ENCODE results near the gene PNMA5. TPM values are rescaled to one million over a fixed set of nuclear protein-coding genes. Genes with fewer than 3 reads are reported as not detected.
"Not testable (repeated sequence)": the region's sequence is repeated elsewhere in the genome, so short reads cannot be mapped to it uniquely, and the experiment has no call there.

PNMA5 gene
- polyA plus RNA-seq, 1 donor (not counting 4 experiments of a cell fraction or from before 2014, with no cell fraction given): not detected

GRCh38 chrX:153029162-153029561 is 35.2 kb upstream of the PNMA5 start:
- no peak overlapping the region for H3K4me2 ChIP-seq (ENCODE audit: control insufficient read depth, extremely low read depth, insufficient read depth, low read depth, low read length)
- H3K79me2 ChIP-seq (ENCODE audit: control insufficient read depth, insufficient read depth, low read length): no peaks in the 10 kb centered on the region
- H3K4me1 ChIP-seq (ENCODE audit: control insufficient read depth, extremely low read depth, insufficient read depth, low read length): no peaks in the 10 kb centered on the region
- H4K20me1 ChIP-seq (ENCODE audit: control insufficient read depth, extremely low read depth, insufficient read depth, low read length): no peaks in the 10 kb centered on the region
- no peak overlapping the region for H3K27ac ChIP-seq (ENCODE audit: control insufficient read depth, insufficient read depth, low read length)
- FAIRE-seq (no peak), DNase-seq (ENCODE audit: low read depth, low spot score) (no peak)
- TF ChIP-seq CTCF (optimal IDR thresholded peaks at IDR 0.05 in 1 of 3, IDR thresholded peaks at IDR 0.05 in 1 of 3, conservative IDR thresholded peaks at IDR 0.05 in 1 of 3; ENCODE audit: extremely low read depth in 1 of 3, insufficient read depth in 2 of 3, low read length in 3 of 3): no peak
- TF ChIP-seq EZH2 (IDR thresholded peaks at IDR 0.05; ENCODE audit: low read length): no peak
- H3K9me3 ChIP-seq (ENCODE audit: control insufficient read depth, low read depth, low read length): no peaks in the 10 kb centered on the region
- no peaks in the 10 kb centered on the region for H3K27me3 ChIP-seq (ENCODE audit: control insufficient read depth, extremely low read depth, insufficient read depth, low read length)
- H3K9ac ChIP-seq (ENCODE audit: control insufficient read depth, extremely low read depth, insufficient read depth, low read length): no peak overlapping the region
- dilution Hi-C loops (cut with MboI; ENCODE audit: extremely low pct_ligation_motif_present, low sequenced_read_pairs): no loop called here
- no peaks in the 10 kb centered on the region for H3K9me1 ChIP-seq (ENCODE audit: control insufficient read depth, extremely low read depth, insufficient read depth, low read length)
- no peaks in the 10 kb centered on the region for H3K36me3 ChIP-seq (ENCODE audit: control insufficient read depth in 2 of 2, extremely low read depth in 1 of 2, insufficient read depth in 2 of 2, low read length in 2 of 2)
- H3K4me3 ChIP-seq (ENCODE audit: control insufficient read depth in 2 of 3, extremely low read depth in 1 of 3, insufficient read depth in 2 of 3, low read depth in 1 of 3, low read length in 3 of 3): no peak overlapping the region
- H2AFZ ChIP-seq (ENCODE audit: control insufficient read depth, low read length): no peak overlapping the region

- H3K4me3 ChIP-seq (ENCODE audit: control insufficient read depth in 2 of 3, extremely low read depth in 1 of 3, insufficient read depth in 2 of 3, low read depth in 1 of 3, low read length in 3 of 3); FAIRE-seq; H3K27me3 ChIP-seq (ENCODE audit: control insufficient read depth, extremely low read depth, insufficient read depth, low read length); H4K20me1 ChIP-seq (ENCODE audit: control insufficient read depth, extremely low read depth, insufficient read depth, low read length); H2AFZ ChIP-seq (ENCODE audit: control insufficient read depth, low read length); H3K9me1 ChIP-seq (ENCODE audit: control insufficient read depth, extremely low read depth, insufficient read depth, low read length); H3K9ac ChIP-seq (ENCODE audit: control insufficient read depth, extremely low read depth, insufficient read depth, low read length); H3K4me1 ChIP-seq (ENCODE audit: control insufficient read depth, extremely low read depth, insufficient read depth, low read length); H3K36me3 ChIP-seq (ENCODE audit: control insufficient read depth in 2 of 2, extremely low read depth in 1 of 2, insufficient read depth in 2 of 2, low read length in 2 of 2); H3K9me3 ChIP-seq (ENCODE audit: control insufficient read depth, low read depth, low read length); dilution Hi-C loops (cut with MboI; ENCODE audit: extremely low pct_ligation_motif_present, low sequenced_read_pairs); H3K4me2 ChIP-seq (ENCODE audit: control insufficient read depth, extremely low read depth, insufficient read depth, low read depth, low read length); DNase-seq (ENCODE audit: low read depth, low spot score); H3K27ac ChIP-seq (ENCODE audit: control insufficient read depth, insufficient read depth, low read length); H3K79me2 ChIP-seq (ENCODE audit: control insufficient read depth, insufficient read depth, low read length): not testable (repeated sequence)
Observed at GRCh38 chrX:153028487-153028886, 34.6 kb upstream of the PNMA5 start.

GRCh38 chrX:153026501-153026900 is 32.6 kb upstream of the PNMA5 start:
- dilution Hi-C loops (cut with MboI; ENCODE audit: extremely low pct_ligation_motif_present, low sequenced_read_pairs); FAIRE-seq; H3K4me2 ChIP-seq (ENCODE audit: control insufficient read depth, extremely low read depth, insufficient read depth, low read depth, low read length): not testable (repeated sequence)

More at GRCh38 chrX:153026501-153026900, 32.6 kb upstream of the PNMA5 start:
- H3K9me3 ChIP-seq (ENCODE audit: control insufficient read depth, low read depth, low read length); H3K79me2 ChIP-seq (ENCODE audit: control insufficient read depth, insufficient read depth, low read length); H3K27ac ChIP-seq (ENCODE audit: control insufficient read depth, insufficient read depth, low read length); H3K4me3 ChIP-seq (ENCODE audit: control insufficient read depth in 2 of 3, extremely low read depth in 1 of 3, insufficient read depth in 2 of 3, low read depth in 1 of 3, low read length in 3 of 3); DNase-seq (ENCODE audit: low read depth, low spot score); H3K9me1 ChIP-seq (ENCODE audit: control insufficient read depth, extremely low read depth, insufficient read depth, low read length); H3K4me1 ChIP-seq (ENCODE audit: control insufficient read depth, extremely low read depth, insufficient read depth, low read length); H3K27me3 ChIP-seq (ENCODE audit: control insufficient read depth, extremely low read depth, insufficient read depth, low read length); H4K20me1 ChIP-seq (ENCODE audit: control insufficient read depth, extremely low read depth, insufficient read depth, low read length); H2AFZ ChIP-seq (ENCODE audit: control insufficient read depth, low read length); H3K9ac ChIP-seq (ENCODE audit: control insufficient read depth, extremely low read depth, insufficient read depth, low read length); H3K36me3 ChIP-seq (ENCODE audit: control insufficient read depth in 2 of 2, extremely low read depth in 1 of 2, insufficient read depth in 2 of 2, low read length in 2 of 2): not testable (repeated sequence)
